CD14-positive monocyte (primary cell): Measurements from ENCODE around the gene MSRB3. TPM values are rescaled to one million over a fixed set of nuclear protein-coding genes. Genes with fewer than 3 reads are reported as not detected.

Source experiments
- DNase-seq, 3 donors: peaks; one replicate each; pipeline ENCODE4 v3.0.0-alpha.2; 2011 to 2022
- H2AFZ ChIP-seq: 2 replicates; pipeline ENCODE4 v1.6.0; 2012; ENCODE audit warnings: mild to moderate bottlenecking, low read depth, low read length, inconsistent platforms; ENCODE audit not compliant: insufficient read depth, poor library complexity, severe bottlenecking
- H3K27ac ChIP-seq, 2 donors: 1 replicate in 1 of 2; 2 replicates in 1 of 2; pipeline ENCODE4 v1.5.1; 2012 to 2013; ENCODE audit warnings: low read length in 2 of 2, control low read depth in 1 of 2, inconsistent platforms in 1 of 2, low read depth in 1 of 2, mild to moderate bottlenecking in 1 of 2
- H3K27me3 ChIP-seq, 2 donors: one replicate each; pipeline versions ENCODE4 v1.6.0 to v1.6.1; 2011 to 2013; ENCODE audit warnings: low read length in 2 of 2; ENCODE audit not compliant: control insufficient read depth in 2 of 2, insufficient read depth in 2 of 2
- H3K36me3 ChIP-seq, 2 donors: replicated peaks in 1 of 2; 1 replicate in 1 of 2; 2 replicates in 1 of 2; pipeline versions ENCODE4 v1.5.1 to v1.6.1; 2012 to 2013; ENCODE audit warnings: low read length in 2 of 2, control low read depth in 1 of 2, inconsistent platforms in 1 of 2, mild to moderate bottlenecking in 1 of 2; ENCODE audit not compliant: insufficient read depth in 2 of 2, control insufficient read depth in 1 of 2
- H3K4me1 ChIP-seq, 2 donors: 1 replicate in 1 of 2; 2 replicates in 1 of 2; pipeline versions ENCODE4 v1.5.1 to v1.6.1; 2012 to 2013; ENCODE audit warnings: low read length in 2 of 2, control low read depth in 1 of 2, inconsistent platforms in 1 of 2, mild to moderate bottlenecking in 1 of 2, moderate library complexity in 1 of 2; ENCODE audit not compliant: insufficient read depth in 2 of 2, control insufficient read depth in 1 of 2
- H3K4me2 ChIP-seq: replicated peaks from 2 replicates; pipeline ENCODE3; 2012; ENCODE audit warnings: low read length, moderate library complexity, mild to moderate bottlenecking; ENCODE audit not compliant: poor library complexity, severe bottlenecking; ENCODE audit errors: extremely low read depth
- H3K4me3 ChIP-seq, 3 experiments: fragments of 200-600 bp in 1 of 3; sonication (generic) in 1 of 3; replicated peaks in 1 of 3; 1 replicate in 2 of 3; 2 replicates in 1 of 3; pipeline ENCODE4 v1.5.1; 2011 to 2013; ENCODE audit warnings: low read length in 3 of 3, mild to moderate bottlenecking in 3 of 3, control low read depth in 2 of 3, low read depth in 2 of 3, inconsistent platforms in 1 of 3, moderate library complexity in 1 of 3
- H3K79me2 ChIP-seq: 2 replicates; pipeline ENCODE4 v1.6.0; 2012; ENCODE audit warnings: mild to moderate bottlenecking, control low read depth, inconsistent platforms, low read length, moderate library complexity; ENCODE audit not compliant: insufficient read depth
- H3K9ac ChIP-seq: 2 replicates; pipeline ENCODE4 v1.6.0; 2017; ENCODE audit warnings: low read length, mild to moderate bottlenecking; ENCODE audit not compliant: insufficient read depth, poor library complexity, severe bottlenecking
- H3K9me3 ChIP-seq, 2 donors: replicated peaks in 1 of 2; 1 replicate in 1 of 2; 2 replicates in 1 of 2; pipeline versions ENCODE4 v1.5.1 to v1.6.1; 2012 to 2013; ENCODE audit warnings: low read length in 2 of 2, control low read depth in 1 of 2; ENCODE audit not compliant: control insufficient read depth in 1 of 2, insufficient read depth in 1 of 2
- H4K20me1 ChIP-seq: 2 replicates; pipeline ENCODE4 v1.6.0; 2012; ENCODE audit warnings: mild to moderate bottlenecking, low read length, control low read depth, moderate library complexity; ENCODE audit not compliant: insufficient read depth
- H3K27ac Mint-ChIP-seq, 7 donors: one replicate each; pipeline ENCODE4 v1.8.0; 2020; ENCODE audit warnings: mild to moderate bottlenecking in 7 of 7, mixed read lengths in 7 of 7, moderate library complexity in 6 of 7, inconsistent platforms in 2 of 7
- H3K27me3 Mint-ChIP-seq, 3 donors: one replicate each; pipeline ENCODE4 v1.8.0; 2021 to 2022; ENCODE audit warnings: low read depth in 3 of 3, mild to moderate bottlenecking in 3 of 3, mixed read lengths in 3 of 3, moderate library complexity in 3 of 3, inconsistent platforms in 1 of 3
- H3K36me3 Mint-ChIP-seq, 2 donors: one replicate each; pipeline ENCODE4 v1.8.0; 2020; ENCODE audit warnings: mixed read lengths in 2 of 2, inconsistent platforms in 1 of 2, mild to moderate bottlenecking in 1 of 2
- H3K4me1 Mint-ChIP-seq: one replicate; pipeline ENCODE4 v1.8.0; 2020; ENCODE audit warnings: mild to moderate bottlenecking, mixed read lengths
- H3K4me3 Mint-ChIP-seq, 2 donors: one replicate each; pipeline ENCODE4 v1.8.0; 2020; ENCODE audit warnings: mild to moderate bottlenecking in 2 of 2, mixed read lengths in 2 of 2, moderate library complexity in 1 of 2
- H3K9me3 Mint-ChIP-seq, 7 donors: one replicate each; pipeline ENCODE4 v1.8.0; 2020 to 2022; ENCODE audit warnings: mixed read lengths in 7 of 7, mild to moderate bottlenecking in 6 of 7, moderate library complexity in 6 of 7, inconsistent platforms in 2 of 7
- CTCF ChIP-seq: fragments of 200-600 bp; IDR thresholded peaks from one replicate; pipeline ENCODE4 v1.8.0; 2022; ENCODE audit warnings: antibody characterized with exemption, mild to moderate bottlenecking
- WGBS: methylation state at CpG from one replicate; pipeline ENCODE4 v1.1.5; 2013; ENCODE audit warnings: missing lambda C conversion rate; ENCODE audit not compliant: insufficient coverage; 5-methylcytosine and 5-hydroxymethylcytosine counted together
- intact Hi-C, 2 donors: fragments of 100-400 bp; cut with micrococcal nuclease; formaldehyde crosslinking; loops; one replicate each; pipeline versions ENCODE4 v1.15.0 to v1.15.1; 2023
- polyA plus RNA-seq, 3 donors: library from polyadenylated mRNA; depleted of rRNA in 1 of 3; unstranded in 2 of 3; stranded (reverse) in 1 of 3; fragments of 300-500 nt in 2 of 3; fragments of >200 nt in 1 of 3; fragmentation: Illumina TruSeq in 2 of 3; gene quantifications; 1 replicate in 2 of 3; 2 replicates in 1 of 3; pipeline ENCODE4 v1.2.3, GENCODE V29; 2012 to 2021

The MSRB3 gene
- polyA plus RNA-seq, 3 donors = 0.25 to 1.1 (median 1.0) TPM

- Histone ChIP-seq H3K9ac (no peak overlapping the region), H4K20me1 (no peaks in the 10 kb centered on the region), H3K36me3 (no peaks in the 10 kb centered on the region), H3K4me1 (no peaks in the 10 kb centered on the region), H3K4me2 (no peak overlapping the region), H3K27ac (no peak overlapping the region), H3K27me3 (no peaks in the 10 kb centered on the region), H3K9me3 (no peaks in the 10 kb centered on the region), H3K79me2 (no peaks in the 10 kb centered on the region), H3K4me3 (no peak overlapping the region), H2AFZ (no peak overlapping the region)
- 67% methylated on average over 3 of the region's 6 CpGs for WGBS
- DNase-seq = no peak
- no peak for TF ChIP-seq CTCF
- no peak overlapping the region for H3K4me3 Mint-ChIP-seq
- peaks cover 0 to 2% (median 0%) of the 10 kb centered on the region in 7 donors for H3K9me3 Mint-ChIP-seq
- peaks cover 0 to 7% (median 2%) of the 10 kb centered on the region in 3 donors for H3K27me3 Mint-ChIP-seq
- intact Hi-C loops = no loop called here
- no peak overlapping the region for H3K27ac Mint-ChIP-seq
- H3K4me1 Mint-ChIP-seq = no peaks in the 10 kb centered on the region
- no peaks in the 10 kb centered on the region for H3K36me3 Mint-ChIP-seq
Measured at GRCh38 chr12:65470256-65470655, 191.8 kb downstream of the MSRB3 start.

- Histone ChIP-seq H3K27me3 (no peaks in the 10 kb centered on the region), H3K9ac (no peak overlapping the region), H3K4me3 (no peak overlapping the region), H2AFZ (no peak overlapping the region), H3K36me3 (no peaks in the 10 kb centered on the region), H3K79me2 (no peaks in the 10 kb centered on the region), H3K4me2 (no peak overlapping the region), H3K27ac (no peak overlapping the region), H3K9me3 (no peaks in the 10 kb centered on the region), H3K4me1 (no peaks in the 10 kb centered on the region), H4K20me1 (no peaks in the 10 kb centered on the region)
- Mint-ChIP-seq H3K27me3 (peaks cover 0 to 7% (median 2%) of the 10 kb centered on the region in 3 donors), H3K9me3 (peaks cover 0 to 2% (median 0%) of the 10 kb centered on the region in 7 donors), H3K4me1 (no peaks in the 10 kb centered on the region), H3K27ac (no peak overlapping the region), H3K4me3 (no peak overlapping the region), H3K36me3 (no peaks in the 10 kb centered on the region)
- DNase-seq = no peak
- WGBS = no CpG with 5 or more reads among the region's 2 CpGs
- TF ChIP-seq CTCF = no peak
- intact Hi-C loops = no loop called here
Measured at GRCh38 chr12:65472079-65472478, 193.6 kb downstream of the MSRB3 start.
